Astrocyte (in vitro differentiated cells and primary cell): ENCODE measurements around the gene RALBP1. TPM values are rescaled to one million over a fixed set of nuclear protein-coding genes. Genes with fewer than 3 reads are reported as not detected.
"Not testable (repeated sequence)": the region's sequence is repeated elsewhere in the genome, so short reads cannot be mapped to it uniquely, and the experiment has no call there.

Experiments
- DNase-seq: peaks from one replicate; pipeline ENCODE4 v3.0.0-alpha.2; 2010; ENCODE audit warnings: low read depth
- FAIRE-seq: peaks from 2 replicates; lab custom pipeline; 2011; peaks lifted over from hg19 to GRCh38; lab: Jason Lieb, UNC
- H2AFZ ChIP-seq: 2 replicates; pipeline ENCODE4 v1.6.0; 2012; ENCODE audit warnings: low read depth, low read length, inconsistent platforms
- H3K27ac ChIP-seq: 2 replicates; pipeline ENCODE4 v1.5.1; 2011; ENCODE audit warnings: low read depth, low read length, inconsistent platforms
- H3K27me3 ChIP-seq: 2 replicates; pipeline ENCODE4 v1.6.0; 2011; ENCODE audit warnings: low read length, inconsistent platforms; ENCODE audit not compliant: insufficient read depth
- H3K36me3 ChIP-seq: 2 replicates; pipeline ENCODE4 v1.5.1; 2011; ENCODE audit warnings: low read length, inconsistent platforms; ENCODE audit not compliant: insufficient read depth
- H3K4me1 ChIP-seq: 2 replicates; pipeline ENCODE4 v1.5.1; 2011; ENCODE audit warnings: low read length, inconsistent platforms; ENCODE audit not compliant: insufficient read depth
- H3K4me2 ChIP-seq: 2 replicates; pipeline ENCODE4 v1.6.0; 2012; ENCODE audit warnings: low read length, inconsistent platforms
- H3K4me3 ChIP-seq: 2 replicates; pipeline ENCODE4 v1.5.1; 2011; ENCODE audit warnings: low read depth, mild to moderate bottlenecking, low read length, inconsistent platforms; ENCODE audit not compliant: insufficient read depth
- H3K79me2 ChIP-seq: 2 replicates; pipeline ENCODE4 v1.6.0; 2012; ENCODE audit warnings: mild to moderate bottlenecking, low read length, inconsistent platforms; ENCODE audit not compliant: insufficient read depth
- H3K9ac ChIP-seq: 2 replicates; pipeline ENCODE4 v1.6.0; 2012; ENCODE audit warnings: mild to moderate bottlenecking, low read length, inconsistent platforms
- H3K9me3 ChIP-seq: 2 replicates; pipeline ENCODE4 v1.5.1; 2012; ENCODE audit warnings: low read depth, mild to moderate bottlenecking, low read length, inconsistent platforms; ENCODE audit not compliant: insufficient read depth
- H4K20me1 ChIP-seq: 2 replicates; pipeline ENCODE4 v1.6.0; 2012; ENCODE audit warnings: low read length, inconsistent platforms; ENCODE audit not compliant: insufficient read depth
- H3K27ac Mint-ChIP-seq: one replicate; pipeline ENCODE4 v1.8.0; 2021; ENCODE audit warnings: mild to moderate bottlenecking, mixed read lengths; ENCODE audit not compliant: unreplicated experiment
- H3K27me3 Mint-ChIP-seq: one replicate; pipeline ENCODE4 v1.8.0; 2021; ENCODE audit warnings: low read depth, mixed read lengths; ENCODE audit not compliant: unreplicated experiment
- H3K36me3 Mint-ChIP-seq: one replicate; pipeline ENCODE4 v1.8.0; 2021; ENCODE audit warnings: low read depth, mixed read lengths; ENCODE audit not compliant: unreplicated experiment
- H3K4me1 Mint-ChIP-seq: one replicate; pipeline ENCODE4 v1.8.0; 2021; ENCODE audit warnings: low read depth, mixed read lengths; ENCODE audit not compliant: unreplicated experiment
- H3K4me3 Mint-ChIP-seq: one replicate; pipeline ENCODE4 v1.8.0; 2021; ENCODE audit warnings: mild to moderate bottlenecking, moderate library complexity, mixed read lengths; ENCODE audit not compliant: unreplicated experiment
- H3K9me3 Mint-ChIP-seq: one replicate; pipeline ENCODE4 v1.8.0; 2021; ENCODE audit warnings: mild to moderate bottlenecking, mixed read lengths; ENCODE audit not compliant: unreplicated experiment
- CTCF ChIP-seq: IDR thresholded peaks from 2 replicates; pipeline ENCODE4 v1.5.1; 2011; ENCODE audit warnings: low read depth, mild to moderate bottlenecking, inconsistent platforms, low read length, moderate library complexity; ENCODE audit not compliant: insufficient read depth
- EZH2 ChIP-seq: IDR thresholded peaks from 2 replicates; pipeline ENCODE4 v1.6.1; 2012; ENCODE audit warnings: mild to moderate bottlenecking, low read length, inconsistent platforms; ENCODE audit not compliant: insufficient read depth
- total RNA-seq: library from RNA; stranded (reverse); gene quantifications from 2 replicates; pipeline ENCODE4 v1.2.1, GENCODE V29; 2021

RALBP1 gene
- total RNA-seq, 1 donor from 2014 or later = 57.5 TPM

GRCh38 chr18:9428862-9429661, 46.3 kb upstream of the RALBP1 start:
- Mint-ChIP-seq H3K4me1 (no peaks in the 10 kb centered on the region), H3K36me3 (no peaks in the 10 kb centered on the region), H3K4me3 (no peak overlapping the region), H3K9me3 (no peaks in the 10 kb centered on the region), H3K27me3 (no peaks in the 10 kb centered on the region), H3K27ac (no peak overlapping the region)
- H3K9me3 ChIP-seq = no peaks in the 10 kb centered on the region
- no peak overlapping the region for H2AFZ ChIP-seq
- TF ChIP-seq CTCF (no peak), EZH2 (no peak)
- no peaks in the 10 kb centered on the region for H3K27me3 ChIP-seq
- H3K27ac ChIP-seq = no peak overlapping the region
- no peak overlapping the region for H3K9ac ChIP-seq
- DNase-seq (no peak), FAIRE-seq (no peak)
- no peaks in the 10 kb centered on the region for H3K4me1 ChIP-seq
- no peak overlapping the region for H3K4me3 ChIP-seq
- no peaks in the 10 kb centered on the region for H4K20me1 ChIP-seq
- H3K36me3 ChIP-seq = no peaks in the 10 kb centered on the region
- no peaks in the 10 kb centered on the region for H3K79me2 ChIP-seq
- H3K4me2 ChIP-seq = no peak overlapping the region

GRCh38 chr18:9429662-9429993, 45.7 kb upstream of the RALBP1 start:
- H2AFZ ChIP-seq = no peak overlapping the region
- H3K4me2 ChIP-seq = no peak overlapping the region
- Mint-ChIP-seq H3K36me3 (no peaks in the 10 kb centered on the region), H3K9me3 (no peaks in the 10 kb centered on the region), H3K27me3 (no peaks in the 10 kb centered on the region), H3K4me3 (no peak overlapping the region), H3K27ac (no peak overlapping the region), H3K4me1 (no peaks in the 10 kb centered on the region)
- FAIRE-seq (peak; percentile 68), DNase-seq (no peak)
- TF ChIP-seq EZH2 (no peak), CTCF (no peak)
- no peaks in the 10 kb centered on the region for H4K20me1 ChIP-seq
- no peaks in the 10 kb centered on the region for H3K27me3 ChIP-seq
- no peaks in the 10 kb centered on the region for H3K79me2 ChIP-seq
- no peaks in the 10 kb centered on the region for H3K4me1 ChIP-seq
- H3K36me3 ChIP-seq = no peaks in the 10 kb centered on the region
- H3K9ac ChIP-seq = no peak overlapping the region
- H3K4me3 ChIP-seq = no peak overlapping the region
- H3K27ac ChIP-seq = no peak overlapping the region
- H3K9me3 ChIP-seq = no peaks in the 10 kb centered on the region

- not testable (repeated sequence) for H3K4me2 ChIP-seq, H3K9ac ChIP-seq, H3K4me3 ChIP-seq, H3K27ac Mint-ChIP-seq, H3K79me2 ChIP-seq, H3K27me3 Mint-ChIP-seq, H3K9me3 ChIP-seq, H3K4me3 Mint-ChIP-seq, H3K36me3 ChIP-seq, H4K20me1 ChIP-seq, H3K9me3 Mint-ChIP-seq, H2AFZ ChIP-seq, FAIRE-seq, H3K4me1 ChIP-seq, H3K27ac ChIP-seq, H3K36me3 Mint-ChIP-seq, H3K27me3 ChIP-seq, DNase-seq, H3K4me1 Mint-ChIP-seq
These were observed 45.0 kb upstream of the RALBP1 start for GRCh38 chr18:9430315-9430714.
